Activated CD4-positive, alpha-beta T cell treated with anti-CD3 and anti-CD28 coated beads for 36 hours (primary cell): Measurements from ENCODE around the gene GPRC5C. TPM values are rescaled to one million over a fixed set of nuclear protein-coding genes. Genes with fewer than 3 reads are reported as not detected.
A peak's percentile ranks its signal among the peaks of the same experiment; 100 is the strongest.

ENCODE experiments used
- ATAC-seq: fragments of 200-7000 bp; cut with Tn5 transposase; one replicate; pipeline ENCODE4 v1.10.0; 2021; ENCODE audit warnings: mild to moderate bottlenecking, moderate library complexity
- CTCF ChIA-PET: fragments of 350-600 bp; sonication (Branson Sonifier 250); formaldehyde crosslinking; loops from one replicate; lab custom pipeline; 2021; ENCODE audit warnings: antibody characterized with exemption; lab: Charles Lee
- POLR2A ChIA-PET: fragments of 350-600 bp; sonication (Branson Sonifier 250); formaldehyde crosslinking; loops from one replicate; lab custom pipeline; 2021; ENCODE audit warnings: antibody characterized with exemption, inconsistent platforms; lab: Charles Lee
- DNase-seq: peaks from one replicate; pipeline ENCODE4 v3.0.0-alpha.2; 2020
- H3K27ac Mint-ChIP-seq: one replicate; pipeline ENCODE4 v1.8.0; 2021; ENCODE audit warnings: mixed read lengths
- H3K27me3 Mint-ChIP-seq: one replicate; pipeline ENCODE4 v1.8.0; 2021; ENCODE audit warnings: mixed read lengths
- H3K36me3 Mint-ChIP-seq: one replicate; pipeline ENCODE4 v1.8.0; 2021; ENCODE audit warnings: low read depth, mixed read lengths
- H3K4me1 Mint-ChIP-seq: one replicate; pipeline ENCODE4 v1.8.0; 2021; ENCODE audit warnings: mixed read lengths
- H3K4me3 Mint-ChIP-seq: one replicate; pipeline ENCODE4 v1.8.0; 2021; ENCODE audit warnings: mild to moderate bottlenecking, moderate library complexity, mixed read lengths
- H3K9me3 Mint-ChIP-seq: one replicate; pipeline ENCODE4 v1.8.0; 2021; ENCODE audit warnings: low read depth, mixed read lengths
- intact Hi-C, 2 experiments: fragments of 100-400 bp; cut with DNase I in 1 of 2; cut with micrococcal nuclease in 1 of 2; formaldehyde crosslinking; loops; one replicate each; pipeline versions ENCODE4 v1.14.2 to v1.15.1; 2022 to 2024; cut with DNase I, micrococcal nuclease
- total RNA-seq, 2 experiments: library from RNA; stranded (reverse); gene quantifications; one replicate each; pipeline ENCODE4 v1.2.3, GENCODE V29; 2021

GPRC5C gene
- total RNA-seq, 2 experiments from 2014 or later, result 0.97 to 1.3 TPM

- Mint-ChIP-seq H3K4me1 (no peaks in the 10 kb centered on the region), H3K9me3 (no peaks in the 10 kb centered on the region), H3K27me3 (peaks cover 5% of the 10 kb centered on the region), H3K36me3 (no peaks in the 10 kb centered on the region), H3K27ac (no peak overlapping the region), H3K4me3 (no peak overlapping the region)
- CTCF ChIA-PET, result interaction anchor here (0.7 to 1.3 kb wide), 2 partner anchors 9 to 12 kb away, joined by 3 to 4 read pairs; no protein-coding TSS in a partner anchor
- POLR2A ChIA-PET, result no interaction called here
- ATAC-seq (no peak), DNase-seq (no peak)
- intact Hi-C loops, result no loop called here
Measured at GRCh38 chr17:74447628-74448159, 15.8 kb downstream of the GPRC5C start.

- Mint-ChIP-seq H3K4me1 (peaks cover 4% of the 10 kb centered on the region), H3K4me3 (no peak overlapping the region), H3K36me3 (no peaks in the 10 kb centered on the region), H3K27me3 (peaks cover 8% of the 10 kb centered on the region), H3K27ac (no peak overlapping the region), H3K9me3 (no peaks in the 10 kb centered on the region)
- POLR2A ChIA-PET, result no interaction called here
- DNase-seq (no peak), ATAC-seq (no peak)
- CTCF ChIA-PET, result interaction anchor here (1.3 kb wide), 1 partner anchor 8 kb away, joined by 4 read pairs; no protein-coding TSS in a partner anchor
- intact Hi-C loops, result no loop called here
Measured at GRCh38 chr17:74448756-74449155, 16.9 kb downstream of the GPRC5C start.

GRCh38 chr17:74449306-74449705 lies 17.4 kb downstream of the GPRC5C start:
- CTCF ChIA-PET, result interaction anchor here (0.7 kb wide), 1 partner anchor 57 kb away, joined by 3 read pairs; no protein-coding TSS in a partner anchor
- POLR2A ChIA-PET, result no interaction called here

GRCh38 chr17:74449773-74450172 lies 17.9 kb downstream of the GPRC5C start:
- POLR2A ChIA-PET, result no interaction called here
- Mint-ChIP-seq H3K27ac (no peak overlapping the region), H3K4me3 (no peak overlapping the region), H3K9me3 (no peaks in the 10 kb centered on the region), H3K4me1 (peaks cover 6% of the 10 kb centered on the region), H3K27me3 (peaks cover 6% of the 10 kb centered on the region), H3K36me3 (no peaks in the 10 kb centered on the region)
- ATAC-seq, result no peak
- CTCF ChIA-PET, result interaction anchor here (0.7 kb wide), 1 partner anchor 57 kb away, joined by 3 read pairs; no protein-coding TSS in a partner anchor
- intact Hi-C loops, result loop anchor here in 1 of 2 experiments (10.0 kb wide), 1 partner anchor 145 kb away; no protein-coding TSS in a partner anchor
- DNase-seq, result no peak

More at GRCh38 chr17:74449306-74449705, 17.4 kb downstream of the GPRC5C start:
- H3K9me3 Mint-ChIP-seq, result no peaks in the 10 kb centered on the region
- peaks cover 6% of the 10 kb centered on the region for H3K27me3 Mint-ChIP-seq
- no peak overlapping the region for H3K27ac Mint-ChIP-seq
- intact Hi-C loops, result no loop called here
- ATAC-seq (no peak), DNase-seq (no peak)
- peaks cover 4% of the 10 kb centered on the region for H3K4me1 Mint-ChIP-seq
- H3K36me3 Mint-ChIP-seq, result no peaks in the 10 kb centered on the region
- H3K4me3 Mint-ChIP-seq, result no peak overlapping the region

- no peak for ATAC-seq
- Mint-ChIP-seq H3K9me3 (no peaks in the 10 kb centered on the region), H3K4me3 (no peak overlapping the region), H3K27ac (no peak overlapping the region), H3K27me3 (peaks cover 6% of the 10 kb centered on the region), H3K4me1 (peaks cover 6% of the 10 kb centered on the region), H3K36me3 (no peaks in the 10 kb centered on the region)
- no peak for DNase-seq
- ChIA-PET POLR2A (no interaction called here), CTCF (no interaction called here)
- intact Hi-C loops, result loop anchor here in 1 of 2 experiments (10.0 kb wide), 1 partner anchor 145 kb away; no protein-coding TSS in a partner anchor
Measured at GRCh38 chr17:74450231-74450630, 18.3 kb downstream of the GPRC5C start.

- Mint-ChIP-seq H3K4me3 (no peak overlapping the region), H3K9me3 (no peaks in the 10 kb centered on the region), H3K4me1 (peaks cover 6% of the 10 kb centered on the region), H3K27me3 (peaks cover 6% of the 10 kb centered on the region), H3K27ac (no peak overlapping the region), H3K36me3 (no peaks in the 10 kb centered on the region)
- DNase-seq (no peak), ATAC-seq (no peak)
- intact Hi-C loops, result loop anchor here in 1 of 2 experiments (10.0 kb wide), 1 partner anchor 146 kb away; no protein-coding TSS in a partner anchor
- ChIA-PET POLR2A (no interaction called here), CTCF (interaction anchor here (0.6 to 0.7 kb wide), 3 partner anchors 31 to 153 kb away, joined by 3 to 4 read pairs (median 3); no protein-coding TSS in a partner anchor)
Measured at GRCh38 chr17:74450925-74451403, 19.1 kb downstream of the GPRC5C start.

- ChIA-PET POLR2A (no interaction called here), CTCF (interaction anchor here (1.3 kb wide), 1 partner anchor 40 kb away, joined by 3 read pairs; no protein-coding TSS in a partner anchor)
- no peaks in the 10 kb centered on the region for H3K36me3 Mint-ChIP-seq
- intact Hi-C loops, result loop anchor here in 1 of 2 experiments (10.0 kb wide), 1 partner anchor 147 kb away; no protein-coding TSS in a partner anchor
- peaks cover 6% of the 10 kb centered on the region for H3K4me1 Mint-ChIP-seq
- H3K27ac Mint-ChIP-seq, result no peak overlapping the region
- ATAC-seq (no peak), DNase-seq (no peak)
- peaks cover 6% of the 10 kb centered on the region for H3K27me3 Mint-ChIP-seq
- H3K9me3 Mint-ChIP-seq, result no peaks in the 10 kb centered on the region
- no peak overlapping the region for H3K4me3 Mint-ChIP-seq
Measured at GRCh38 chr17:74451557-74451956, 19.7 kb downstream of the GPRC5C start.

GRCh38 chr17:74452033-74452840 lies 20.3 kb downstream of the GPRC5C start:
- Mint-ChIP-seq H3K27ac (no peak overlapping the region), H3K27me3 (peaks cover 6% of the 10 kb centered on the region), H3K9me3 (no peaks in the 10 kb centered on the region), H3K36me3 (no peaks in the 10 kb centered on the region), H3K4me1 (peaks cover 6% of the 10 kb centered on the region), H3K4me3 (no peak overlapping the region)
- DNase-seq (no peak), ATAC-seq (no peak)
- ChIA-PET CTCF (interaction anchor here (0.7 to 1.5 kb wide), 4 partner anchors 14 to 182 kb away, joined by 3 to 4 read pairs (median 4); no protein-coding TSS in a partner anchor), POLR2A (no interaction called here)
- intact Hi-C loops, result loop anchor here in 1 of 2 experiments (10.0 kb wide), 1 partner anchor 147 kb away; no protein-coding TSS in a partner anchor

- CTCF ChIA-PET, result interaction anchor here (0.7 to 7.7 kb wide), 7 partner anchors 15 to 114 kb away, joined by 3 to 93 read pairs (median 4); no protein-coding TSS in a partner anchor
- Mint-ChIP-seq H3K4me3 (no peak overlapping the region), H3K27me3 (peaks cover 6% of the 10 kb centered on the region), H3K9me3 (no peaks in the 10 kb centered on the region), H3K36me3 (no peaks in the 10 kb centered on the region), H3K27ac (no peak overlapping the region), H3K4me1 (peaks cover 6% of the 10 kb centered on the region)
- POLR2A ChIA-PET, result no interaction called here
- DNase-seq, result no peak
- ATAC-seq, result no peak
- intact Hi-C loops, result loop anchor here in 1 of 2 experiments (10.0 kb wide), 1 partner anchor 148 kb away; no protein-coding TSS in a partner anchor
Measured at GRCh38 chr17:74452841-74453661, 21.2 kb downstream of the GPRC5C start.

GRCh38 chr17:74453665-74454196 lies 21.8 kb downstream of the GPRC5C start:
- Mint-ChIP-seq H3K27ac (no peak overlapping the region), H3K9me3 (no peaks in the 10 kb centered on the region), H3K27me3 (peaks cover 6% of the 10 kb centered on the region), H3K4me3 (no peak overlapping the region), H3K36me3 (no peaks in the 10 kb centered on the region), H3K4me1 (peaks cover 6% of the 10 kb centered on the region)
- ATAC-seq, result peak; percentile 98
- intact Hi-C loops, result loop anchor here (1.0 to 10.0 kb wide), 3 partner anchors 21 to 149 kb away; partner anchors contain the start of gene GPRC5C (in 1 of the 2)
- ChIA-PET POLR2A (no interaction called here), CTCF (interaction anchor here (0.6 to 7.7 kb wide), 8 partner anchors 16 to 115 kb away, joined by 3 to 93 read pairs (median 4); no protein-coding TSS in a partner anchor)
- peak; percentile 88 for DNase-seq
